Osteoblast (primary cell): ENCODE measurements around the gene POLRMT. TPM values are rescaled to one million over a fixed set of nuclear protein-coding genes. Genes with fewer than 3 reads are reported as not detected.
A peak's percentile ranks its signal among the peaks of the same experiment; 100 is the strongest.

Source experiments
- DNase-seq: peaks from one replicate; pipeline ENCODE4 v3.0.0; 2011; ENCODE audit warnings: low spot score, mixed read lengths; ENCODE audit not compliant: insufficient read length; ENCODE audit errors: missing footprints
- H2AFZ ChIP-seq: 2 replicates; pipeline ENCODE4 v1.6.0; 2011; ENCODE audit warnings: mild to moderate bottlenecking, low read length
- H3K27ac ChIP-seq: 2 replicates; pipeline ENCODE4 v1.5.1; 2011; ENCODE audit warnings: mild to moderate bottlenecking, low read depth, low read length, moderate library complexity
- H3K27me3 ChIP-seq: 2 replicates; pipeline ENCODE4 v1.6.0; 2012; ENCODE audit warnings: mild to moderate bottlenecking, control low read depth, inconsistent platforms, low read length, moderate library complexity; ENCODE audit not compliant: insufficient read depth
- H3K36me3 ChIP-seq: 2 replicates; pipeline ENCODE4 v1.5.1; 2011; ENCODE audit warnings: mild to moderate bottlenecking, low read length, control low read depth, moderate library complexity; ENCODE audit not compliant: insufficient read depth
- H3K4me1 ChIP-seq: 2 replicates; pipeline ENCODE4 v1.5.1; 2011; ENCODE audit warnings: mild to moderate bottlenecking, low read length, control low read depth, moderate library complexity; ENCODE audit not compliant: insufficient read depth
- H3K4me2 ChIP-seq: 2 replicates; pipeline ENCODE4 v1.6.0; 2011; ENCODE audit warnings: mild to moderate bottlenecking, low read length; ENCODE audit not compliant: insufficient read depth
- H3K4me3 ChIP-seq: fragments of 200-600 bp; sonication (generic); 3 replicates; pipeline ENCODE4 v1.5.1; 2012; ENCODE audit warnings: mild to moderate bottlenecking, low read length, inconsistent platforms; ENCODE audit not compliant: insufficient read depth
- H3K79me2 ChIP-seq: 2 replicates; pipeline ENCODE4 v1.6.0; 2012; ENCODE audit warnings: mild to moderate bottlenecking, low read length, control low read depth, inconsistent platforms; ENCODE audit not compliant: insufficient read depth
- H3K9me3 ChIP-seq: 2 replicates; pipeline ENCODE4 v1.5.1; 2011; ENCODE audit warnings: low read depth, low read length, control low read depth
- H4K20me1 ChIP-seq: 2 replicates; pipeline ENCODE4 v1.6.0; 2012; ENCODE audit warnings: mild to moderate bottlenecking, low read length, control low read depth; ENCODE audit not compliant: insufficient read depth
- CTCF ChIP-seq: IDR thresholded peaks from 2 replicates; pipeline ENCODE4 v1.5.1; 2011; ENCODE audit warnings: mild to moderate bottlenecking, low read depth, low read length, moderate library complexity; ENCODE audit errors: extremely low read depth
- total RNA-seq: library from RNA; depleted of rRNA; stranded (reverse); fragments of >200 nt; gene quantifications from 2 replicates; pipeline ENCODE4 v1.2.3, GENCODE V29; 2012

The POLRMT gene
- total RNA-seq, 1 donor, result 16.6 TPM

DNA sequence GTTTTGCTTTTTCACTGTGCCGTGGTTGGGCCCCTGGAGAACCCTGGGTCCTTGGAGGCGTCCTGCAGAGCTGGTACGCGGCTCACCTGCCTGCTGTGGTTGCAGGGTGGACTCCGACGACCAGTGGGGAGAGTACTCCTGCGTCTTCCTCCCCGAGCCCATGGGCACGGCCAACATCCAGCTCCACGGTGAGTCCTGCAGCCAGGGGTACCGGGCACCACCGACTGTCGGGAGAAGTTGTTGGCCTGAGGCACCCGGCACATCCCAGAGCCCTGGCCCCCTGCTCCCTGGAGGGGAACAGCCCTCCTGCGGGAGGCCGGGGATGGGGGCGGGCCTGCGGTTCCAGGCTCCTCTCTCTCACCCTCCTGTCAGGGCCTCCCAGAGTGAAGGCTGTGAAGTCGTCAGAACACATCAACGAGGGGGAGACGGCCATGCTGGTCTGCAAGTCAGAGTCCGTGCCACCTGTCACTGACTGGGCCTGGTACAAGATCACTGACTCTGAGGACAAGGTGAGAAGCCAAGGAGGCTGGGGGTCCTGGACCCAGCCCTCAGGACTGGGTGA is 53.0 kb downstream of the POLRMT start:
- Histone ChIP-seq H3K27ac (no peak overlapping the region), H2AFZ (no peak overlapping the region), H3K4me3 (no peak overlapping the region), H3K27me3 (no peaks in the 10 kb centered on the region), H3K9me3 (no peaks in the 10 kb centered on the region), H3K4me1 (peaks cover 32% of the 10 kb centered on the region), H4K20me1 (peaks cover 77% of the 10 kb centered on the region), H3K4me2 (no peak overlapping the region), H3K36me3 (peaks cover 13% of the 10 kb centered on the region), H3K79me2 (peaks cover 63% of the 10 kb centered on the region)
- no peak for TF ChIP-seq CTCF
- no peak for DNase-seq

DNA sequence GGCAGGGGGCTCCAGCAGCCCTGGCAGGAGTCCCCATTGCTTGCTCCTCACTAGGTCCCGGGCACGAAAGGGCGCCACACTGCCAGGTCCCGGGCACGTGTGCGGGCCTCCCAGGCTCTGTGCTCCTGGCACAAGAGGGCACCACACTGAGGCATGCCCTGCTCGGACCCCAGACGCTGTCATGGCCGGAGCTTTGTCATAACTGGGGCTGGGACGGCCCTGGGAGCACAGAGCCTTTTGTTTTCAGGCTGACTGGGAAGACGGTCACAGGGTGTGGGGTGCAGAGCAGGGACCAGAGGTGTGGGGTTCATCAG is 53.5 kb downstream of the POLRMT start:
- Histone ChIP-seq H3K36me3 (peaks cover 13% of the 10 kb centered on the region), H3K27me3 (no peaks in the 10 kb centered on the region), H3K4me2 (no peak overlapping the region), H2AFZ (no peak overlapping the region), H4K20me1 (peaks cover 80% of the 10 kb centered on the region), H3K4me3 (no peak overlapping the region), H3K4me1 (peaks cover 37% of the 10 kb centered on the region), H3K27ac (no peak overlapping the region), H3K9me3 (no peaks in the 10 kb centered on the region), H3K79me2 (peaks cover 68% of the 10 kb centered on the region)
- no peak for DNase-seq
- no peak for TF ChIP-seq CTCF

DNA sequence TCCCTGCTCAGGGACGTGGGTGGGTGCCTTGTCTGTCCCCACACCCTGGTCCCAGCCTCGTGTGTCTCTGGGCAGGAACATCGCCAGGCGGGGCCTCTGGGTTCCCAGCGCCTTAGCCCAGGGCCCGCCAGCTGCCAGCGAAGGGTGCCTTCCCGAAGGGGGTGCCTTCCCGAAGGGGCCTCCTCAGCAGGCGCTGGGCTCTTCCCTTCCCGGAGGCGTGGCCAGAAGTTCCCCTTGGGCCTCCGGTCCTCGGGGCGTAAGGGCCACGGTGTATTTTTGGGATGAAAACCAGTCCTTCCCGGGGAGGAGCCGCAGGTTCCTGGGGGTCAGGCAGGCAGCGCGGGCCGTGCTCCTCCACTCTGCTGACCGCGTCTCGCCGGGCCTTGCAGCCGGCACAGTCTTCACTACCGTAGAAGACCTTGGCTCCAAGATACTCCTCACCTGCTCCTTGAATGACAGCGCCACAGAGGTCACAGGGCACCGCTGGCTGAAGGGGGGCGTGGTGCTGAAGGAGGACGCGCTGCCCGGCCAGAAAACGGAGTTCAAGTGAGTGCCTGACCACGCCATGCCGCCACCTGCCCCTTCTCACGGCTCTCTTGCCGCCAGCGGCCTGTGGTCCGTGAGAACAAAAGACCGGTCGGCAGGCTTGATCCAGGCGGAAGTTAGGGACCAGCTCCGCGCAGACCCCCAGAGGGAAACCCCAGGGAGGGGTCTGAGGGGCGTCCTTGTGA is 54.1 kb downstream of the POLRMT start:
- no peak for DNase-seq
- Histone ChIP-seq H4K20me1 (peaks cover 80% of the 10 kb centered on the region), H3K4me2 (no peak overlapping the region), H3K4me1 (peaks cover 42% of the 10 kb centered on the region), H3K27me3 (no peaks in the 10 kb centered on the region), H3K27ac (no peak overlapping the region), H2AFZ (no peak overlapping the region), H3K36me3 (peaks cover 13% of the 10 kb centered on the region), H3K4me3 (no peak overlapping the region), H3K79me2 (peaks cover 73% of the 10 kb centered on the region), H3K9me3 (no peaks in the 10 kb centered on the region)
- no peak for TF ChIP-seq CTCF

- no peak for DNase-seq
- Histone ChIP-seq H3K27me3 (no peaks in the 10 kb centered on the region), H3K27ac (peak overlapping the region; percentile 41), H2AFZ (no peak overlapping the region), H3K4me2 (no peak overlapping the region), H4K20me1 (peaks cover 76% of the 10 kb centered on the region), H3K9me3 (no peaks in the 10 kb centered on the region), H3K4me3 (no peak overlapping the region), H3K4me1 (peaks cover 35% of the 10 kb centered on the region), H3K36me3 (peaks cover 7% of the 10 kb centered on the region), H3K79me2 (peaks cover 88% of the 10 kb centered on the region)
- TF ChIP-seq CTCF, result no peak
These were observed 55.6 kb downstream of the POLRMT start for GRCh38 chr19:577439-578392.
